ENCODE data around the gene TAF12. TPM values are rescaled to one million over a fixed set of nuclear protein-coding genes. Genes with fewer than 3 reads are reported as not detected.
A peak's percentile ranks its signal among the peaks of the same experiment; 100 is the strongest.
"Not testable (repeated sequence)": the region's sequence is repeated elsewhere in the genome, so short reads cannot be mapped to it uniquely, and the experiment has no call there.

The TAF12 gene
- total RNA-seq, 1 donor from 2014 or later = 17.0 TPM

- peaks cover 6% of the 10 kb centered on the region for H3K4me1 Mint-ChIP-seq (ENCODE audit: unreplicated experiment)
- H3K4me3 Mint-ChIP-seq (ENCODE audit: unreplicated experiment) = peak within 1 kb of the TSS; percentile 87
- peaks cover 10% of the 10 kb centered on the region for H3K27me3 Mint-ChIP-seq (ENCODE audit: unreplicated experiment)
- H3K27ac Mint-ChIP-seq (ENCODE audit: unreplicated experiment) = peak within 1 kb of the TSS; percentile 99
- no peaks in the 10 kb centered on the region for H3K36me3 Mint-ChIP-seq (ENCODE audit: low read depth, unreplicated experiment)
- H3K9me3 Mint-ChIP-seq (ENCODE audit: unreplicated experiment) = no peaks in the 10 kb centered on the region
- TF ChIP-seq, protein P1, sequence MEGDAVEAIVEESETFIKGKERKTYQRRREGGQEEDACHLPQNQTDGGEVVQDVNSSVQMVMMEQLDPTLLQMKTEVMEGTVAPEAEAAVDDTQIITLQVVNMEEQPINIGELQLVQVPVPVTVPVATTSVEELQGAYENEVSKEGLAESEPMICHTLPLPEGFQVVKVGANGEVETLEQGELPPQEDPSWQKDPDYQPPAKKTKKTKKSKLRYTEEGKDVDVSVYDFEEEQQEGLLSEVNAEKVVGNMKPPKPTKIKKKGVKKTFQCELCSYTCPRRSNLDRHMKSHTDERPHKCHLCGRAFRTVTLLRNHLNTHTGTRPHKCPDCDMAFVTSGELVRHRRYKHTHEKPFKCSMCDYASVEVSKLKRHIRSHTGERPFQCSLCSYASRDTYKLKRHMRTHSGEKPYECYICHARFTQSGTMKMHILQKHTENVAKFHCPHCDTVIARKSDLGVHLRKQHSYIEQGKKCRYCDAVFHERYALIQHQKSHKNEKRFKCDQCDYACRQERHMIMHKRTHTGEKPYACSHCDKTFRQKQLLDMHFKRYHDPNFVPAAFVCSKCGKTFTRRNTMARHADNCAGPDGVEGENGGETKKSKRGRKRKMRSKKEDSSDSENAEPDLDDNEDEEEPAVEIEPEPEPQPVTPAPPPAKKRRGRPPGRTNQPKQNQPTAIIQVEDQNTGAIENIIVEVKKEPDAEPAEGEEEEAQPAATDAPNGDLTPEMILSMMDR (IDR thresholded peaks at IDR 0.05; ENCODE audit: unreplicated experiment) = no peak
- peak; percentile 75 for DNase-seq (ENCODE audit: low spot score)
Measured at GRCh38 chr1:28648474-28649198, 5.8 kb upstream of the TAF12 start, which contains the start of gene RNU11. RNU11 (plus strand) TSS chr1:28648600.

- peaks cover 10% of the 10 kb centered on the region for H3K4me1 Mint-ChIP-seq (ENCODE audit: unreplicated experiment)
- peak overlapping the region; percentile 87 for H3K4me3 Mint-ChIP-seq (ENCODE audit: unreplicated experiment)
- peaks cover 10% of the 10 kb centered on the region for H3K27me3 Mint-ChIP-seq (ENCODE audit: unreplicated experiment)
- H3K27ac Mint-ChIP-seq (ENCODE audit: unreplicated experiment) = peak overlapping the region; percentile 99
- no peaks in the 10 kb centered on the region for H3K9me3 Mint-ChIP-seq (ENCODE audit: unreplicated experiment)
- peak; percentile 75 for DNase-seq (ENCODE audit: low spot score)
- TF ChIP-seq, protein P1 (IDR thresholded peaks at IDR 0.05; ENCODE audit: unreplicated experiment) = no peak
- H3K36me3 Mint-ChIP-seq (ENCODE audit: low read depth, unreplicated experiment) = peaks cover 3% of the 10 kb centered on the region
Measured at GRCh38 chr1:28648008-28648473, 5.2 kb upstream of the TAF12 start.

DNA sequence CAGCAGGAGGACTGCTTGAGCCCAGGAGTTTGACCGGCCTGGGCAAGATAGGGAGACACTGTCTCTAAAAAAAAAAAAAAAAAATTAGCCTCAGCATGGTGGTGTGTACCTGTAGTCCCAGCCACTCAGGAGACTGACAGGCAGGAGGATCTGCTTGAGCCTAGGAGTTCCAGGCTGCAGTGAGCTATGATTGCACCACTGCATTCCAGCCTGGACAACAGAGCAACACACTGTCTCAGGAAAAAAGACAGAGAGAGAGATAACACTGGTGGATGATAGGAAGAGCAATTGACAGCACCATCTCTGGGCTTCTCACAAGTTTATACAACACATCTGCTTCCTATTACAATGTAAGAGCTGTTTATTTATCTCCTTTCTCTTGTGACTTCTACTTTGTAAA lies 3.2 kb upstream of the TAF12 start:
- peaks cover 24% of the 10 kb centered on the region for H3K4me1 Mint-ChIP-seq (ENCODE audit: unreplicated experiment)
- H3K27ac Mint-ChIP-seq (ENCODE audit: unreplicated experiment) = no peak overlapping the region

DNA sequence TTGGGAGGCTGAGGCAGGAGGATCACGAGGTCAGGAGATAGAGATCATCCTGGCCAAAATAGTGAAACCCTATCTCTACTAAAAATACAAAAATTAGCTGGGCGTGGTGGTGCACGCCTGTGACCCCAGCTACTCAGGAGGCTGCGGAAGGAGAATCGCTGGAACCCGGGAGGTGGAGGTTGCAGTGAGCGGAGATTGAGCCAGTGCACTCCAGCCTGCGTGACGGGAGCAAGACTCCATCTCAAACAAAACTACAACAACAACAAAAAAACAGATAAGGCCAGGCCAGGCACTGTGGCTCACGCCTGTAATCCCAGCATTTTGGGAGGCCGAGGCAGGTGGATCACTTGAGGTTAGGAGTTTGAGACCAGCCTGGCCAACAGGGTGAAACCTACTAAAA lies 2.5 kb upstream of the TAF12 start:
- DNase-seq (ENCODE audit: low spot score); H3K4me3 Mint-ChIP-seq (ENCODE audit: unreplicated experiment); H3K27ac Mint-ChIP-seq (ENCODE audit: unreplicated experiment); H3K9me3 Mint-ChIP-seq (ENCODE audit: unreplicated experiment); H3K36me3 Mint-ChIP-seq (ENCODE audit: low read depth, unreplicated experiment): not testable (repeated sequence)
- Mint-ChIP-seq H3K4me1 (ENCODE audit: unreplicated experiment) (peaks cover 24% of the 10 kb centered on the region), H3K27me3 (ENCODE audit: unreplicated experiment) (peaks cover 18% of the 10 kb centered on the region)

More for the DNA sequence above, 3.2 kb upstream of the TAF12 start:
- Mint-ChIP-seq H3K36me3 (ENCODE audit: low read depth, unreplicated experiment) (peaks cover 4% of the 10 kb centered on the region), H3K4me3 (ENCODE audit: unreplicated experiment) (no peak overlapping the region), H3K9me3 (ENCODE audit: unreplicated experiment) (no peaks in the 10 kb centered on the region), H3K27me3 (ENCODE audit: unreplicated experiment) (peaks cover 17% of the 10 kb centered on the region)
- DNase-seq (ENCODE audit: low spot score) = no peak
- TF ChIP-seq, protein P1 (IDR thresholded peaks at IDR 0.05; ENCODE audit: unreplicated experiment) = no peak

DNA sequence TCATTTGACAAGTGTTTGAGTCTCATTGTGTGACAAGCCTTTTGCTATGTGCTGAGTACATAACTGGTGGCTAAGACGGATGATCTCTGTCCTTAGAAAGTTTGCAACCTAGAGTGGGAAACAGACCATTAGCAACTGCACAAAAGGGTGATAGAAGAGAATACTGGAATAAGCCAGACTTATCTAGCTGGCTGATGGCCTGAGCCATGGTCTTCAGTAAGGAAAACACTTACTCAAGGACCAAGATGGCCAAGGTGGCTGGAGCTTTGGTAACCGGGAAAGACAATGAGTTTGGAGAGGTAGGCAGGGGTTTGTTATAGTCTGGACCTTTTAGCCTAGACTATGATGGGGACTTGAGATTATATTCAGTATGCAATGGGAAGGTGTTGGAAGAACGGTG lies 1.6 kb upstream of the TAF12 start:
- H3K9me3 Mint-ChIP-seq (ENCODE audit: unreplicated experiment) = no peaks in the 10 kb centered on the region
- TF ChIP-seq, protein P1 (IDR thresholded peaks at IDR 0.05; ENCODE audit: unreplicated experiment) = no peak
- peaks cover 19% of the 10 kb centered on the region for H3K27me3 Mint-ChIP-seq (ENCODE audit: unreplicated experiment)
- H3K4me3 Mint-ChIP-seq (ENCODE audit: unreplicated experiment) = no peak overlapping the region
- peaks cover 24% of the 10 kb centered on the region for H3K4me1 Mint-ChIP-seq (ENCODE audit: unreplicated experiment)
- no peak overlapping the region for H3K27ac Mint-ChIP-seq (ENCODE audit: unreplicated experiment)
- DNase-seq (ENCODE audit: low spot score) = no peak
- peaks cover 4% of the 10 kb centered on the region for H3K36me3 Mint-ChIP-seq (ENCODE audit: low read depth, unreplicated experiment)
